Endothelial cell of umbilical vein (primary cell): ENCODE measurements around the gene SLC15A1. TPM values are rescaled to one million over a fixed set of nuclear protein-coding genes. Genes with fewer than 3 reads are reported as not detected.

Experiments
- BruUV-seq: library from RNA; stranded (reverse); fragments of 400-500 nt; replicated peaks from 2 replicates; lab custom pipeline; 2021; lab: Mats Ljungman, UMichigan
- CTCF ChIA-PET: fragments of 300-600, 350-600 bp; sonication (Branson Sonifier 250); formaldehyde crosslinking; loops from one replicate; lab custom pipeline; 2021; ENCODE audit warnings: antibody characterized with exemption, inconsistent platforms; lab: Charles Lee
- POLR2A ChIA-PET: fragments of 300-600, 350-600 bp; sonication (Branson Sonifier 250); formaldehyde crosslinking; loops from one replicate; lab custom pipeline; 2021; ENCODE audit warnings: antibody characterized with exemption, inconsistent platforms; lab: Charles Lee
- DNase-seq: peaks from one replicate; pipeline ENCODE4 v3.0.0-alpha.2; 2011; ENCODE audit warnings: low read depth, low spot score
- FAIRE-seq: peaks from 2 replicates; lab custom pipeline; 2011; peaks lifted over from hg19 to GRCh38; lab: Jason Lieb, UNC
- H2AFZ ChIP-seq: 2 replicates; pipeline ENCODE4 v1.6.0; 2012; ENCODE audit warnings: low read depth, low read length, control low read depth, inconsistent platforms
- H3K27ac ChIP-seq: 2 replicates; pipeline ENCODE4 v1.5.1; 2011; ENCODE audit warnings: low read depth, mild to moderate bottlenecking, control low read depth, low read length, moderate library complexity; ENCODE audit not compliant: insufficient read depth
- H3K27me3 ChIP-seq, 2 experiments: 2 replicates each; pipeline versions ENCODE4 v1.6.0 to v1.6.1; 2011; ENCODE audit warnings: low read length in 2 of 2, mixed read lengths in 1 of 2; ENCODE audit not compliant: control insufficient read depth in 2 of 2, insufficient read depth in 2 of 2
- H3K36me3 ChIP-seq, 2 experiments: 2 replicates in 1 of 2; 3 replicates in 1 of 2; pipeline ENCODE4 v1.5.1; 2011; ENCODE audit warnings: low read length in 2 of 2, mild to moderate bottlenecking in 1 of 2, moderate library complexity in 1 of 2; ENCODE audit not compliant: control insufficient read depth in 2 of 2, insufficient read depth in 2 of 2; ENCODE audit errors: extremely low read depth in 1 of 2
- H3K4me1 ChIP-seq: 3 replicates; pipeline ENCODE4 v1.5.1; 2011; ENCODE audit warnings: mild to moderate bottlenecking, low read length; ENCODE audit not compliant: control insufficient read depth, insufficient read depth; ENCODE audit errors: extremely low read depth
- H3K4me2 ChIP-seq: 2 replicates; pipeline ENCODE4 v1.6.1; 2011; ENCODE audit warnings: low read length, control low read depth, mixed read lengths; ENCODE audit not compliant: insufficient read depth
- H3K4me3 ChIP-seq, 3 experiments: fragments of 200-600 bp in 1 of 3; sonication (generic), shearing (Covaris generic) in 1 of 3; replicated peaks in 1 of 3; 2 replicates each; pipeline ENCODE4 v1.5.1; 2011 to 2016; ENCODE audit warnings: control low read depth in 3 of 3, low read length in 3 of 3, mild to moderate bottlenecking in 2 of 3, inconsistent platforms in 1 of 3, low read depth in 1 of 3, moderate library complexity in 1 of 3; ENCODE audit not compliant: insufficient read depth in 1 of 3
- H3K79me2 ChIP-seq: 2 replicates; pipeline ENCODE4 v1.6.0; 2012; ENCODE audit warnings: low read length, inconsistent platforms; ENCODE audit not compliant: control insufficient read depth, insufficient read depth
- H3K9ac ChIP-seq: replicated peaks from 2 replicates; pipeline ENCODE3; 2011; ENCODE audit warnings: low read length, control low read depth; ENCODE audit not compliant: insufficient read depth; ENCODE audit errors: extremely low read depth
- H3K9me1 ChIP-seq: replicated peaks from 3 replicates; pipeline ENCODE4 v1.6.0; 2011; ENCODE audit warnings: mild to moderate bottlenecking, low read length; ENCODE audit not compliant: control insufficient read depth, insufficient read depth; ENCODE audit errors: extremely low read depth
- H3K9me3 ChIP-seq: replicated peaks from 2 replicates; pipeline ENCODE4 v1.5.1; 2012; ENCODE audit warnings: low read length, inconsistent platforms; ENCODE audit not compliant: control insufficient read depth, insufficient read depth
- H4K20me1 ChIP-seq: replicated peaks from 2 replicates; pipeline ENCODE3; 2011; ENCODE audit warnings: mild to moderate bottlenecking, low read length; ENCODE audit not compliant: control insufficient read depth, insufficient read depth; ENCODE audit errors: extremely low read depth
- CTCF ChIP-seq, 2 donors: IDR thresholded peaks; 1 replicate in 1 of 2; 2 replicates in 1 of 2; pipeline ENCODE4 v1.5.1; 2011; ENCODE audit warnings: low read length in 2 of 2, mild to moderate bottlenecking in 2 of 2, moderate library complexity in 2 of 2, control low read depth in 1 of 2, inconsistent platforms in 1 of 2, low read depth in 1 of 2; ENCODE audit not compliant: insufficient read depth in 1 of 2; ENCODE audit errors: extremely low read depth in 1 of 2
- EZH2 ChIP-seq: IDR thresholded peaks from 2 replicates; pipeline ENCODE4 v1.6.1; 2012; ENCODE audit warnings: borderline replicate concordance, low read depth, mild to moderate bottlenecking, moderate library complexity, low read length, inconsistent platforms; ENCODE audit not compliant: severe bottlenecking
- GATA2 ChIP-seq: IDR thresholded peaks from 2 replicates; pipeline ENCODE4 v1.7.0; 2011; ENCODE audit warnings: low read depth, mild to moderate bottlenecking, moderate library complexity, mixed read lengths, low read length; ENCODE audit not compliant: insufficient read length, insufficient read depth
- JUN ChIP-seq: IDR thresholded peaks from 2 replicates; pipeline ENCODE4 v1.6.1; 2011; ENCODE audit warnings: borderline replicate concordance, low read depth; ENCODE audit not compliant: insufficient read length, insufficient read depth
- MYC ChIP-seq: IDR thresholded peaks from one replicate; pipeline ENCODE4 v1.6.1; 2011; ENCODE audit warnings: mild to moderate bottlenecking, low read depth, low read length
- POLR2AphosphoS5 ChIP-seq: IDR thresholded peaks from 2 replicates; pipeline ENCODE4 v1.6.1; 2012; ENCODE audit warnings: low read depth, mild to moderate bottlenecking, control low read depth, low read length, moderate library complexity; ENCODE audit not compliant: insufficient read depth
- dilution Hi-C: fragments of 300-500 bp; cut with MboI; formaldehyde crosslinking; loops from one replicate; pipeline ENCODE4 v1.15.0; 2019; ENCODE audit warnings: low sequenced_read_pairs; ENCODE audit not compliant: extremely low pct_ligation_motif_present
- intact Hi-C: fragments of 100-400 bp; cut with micrococcal nuclease; formaldehyde crosslinking; loops from one replicate; pipeline ENCODE4 v1.10.0; 2022
- polyA plus RNA-seq, 4 experiments: library from polyadenylated mRNA; depleted of rRNA in 3 of 4; stranded (reverse) in 3 of 4; unstranded in 1 of 4; fragments of >200 nt; gene quantifications; 2 replicates each; pipeline versions ENCODE4 v1.2.1 to v1.2.3, GENCODE V29; 2011 to 2012; ENCODE audit warnings: missing spikeins in 1 of 4
- total RNA-seq: library from RNA; stranded (reverse); gene quantifications from 2 replicates; pipeline ENCODE4 v1.2.3, GENCODE V29; 2021

Gene SLC15A1
- total and polyA plus RNA-seq, 2 donors (not counting 3 experiments of a cell fraction or from before 2014, with no cell fraction given), result not detected

GRCh38 chr13:98801626-98802418 is 49.4 kb upstream of the SLC15A1 start:
- no peaks in the 10 kb centered on the region for H4K20me1 ChIP-seq
- no peaks in the 10 kb centered on the region for H3K27me3 ChIP-seq
- H3K79me2 ChIP-seq, result no peaks in the 10 kb centered on the region
- ChIA-PET POLR2A (no interaction called here), CTCF (interaction anchor here (1.4 kb wide), 1 partner anchor 38 kb away, joined by 4 read pairs; no protein-coding TSS in a partner anchor)
- peaks cover 34 to 44% of the 10 kb centered on the region in 2 experiments for H3K36me3 ChIP-seq
- H3K27ac ChIP-seq, result no peak overlapping the region
- FAIRE-seq, result no peak
- no peak overlapping the region for H3K4me2 ChIP-seq
- H3K4me3 ChIP-seq, result no peak overlapping the region
- no peak for TF ChIP-seq JUN
- no peak for TF ChIP-seq CTCF (IDR thresholded peaks at IDR 0.05; ENCODE audit: extremely low read depth in 1 of 2, insufficient read depth in 1 of 2, low read depth in 1 of 2, low read length in 2 of 2)
- no peak for TF ChIP-seq EZH2
- no peak for TF ChIP-seq POLR2AphosphoS5
- TF ChIP-seq GATA2, result no peak
- TF ChIP-seq MYC, result no peak
- no peak for DNase-seq
- no peaks in the 10 kb centered on the region for H3K9me3 ChIP-seq
- no peaks in the 10 kb centered on the region for H3K9me1 ChIP-seq
- no peak overlapping the region for H2AFZ ChIP-seq
- H3K4me1 ChIP-seq, result no peaks in the 10 kb centered on the region
- BruUV-seq, result no TSS peak
- intact Hi-C loops (no loop called here), dilution Hi-C loops (no loop called here)
- no peak overlapping the region for H3K9ac ChIP-seq
